ENCODE data around the gene CA12. TPM values are rescaled to one million over a fixed set of nuclear protein-coding genes. Genes with fewer than 3 reads are reported as not detected.

The CA12 gene
- total RNA-seq, 1 donor from 2014 or later, result 0.46 TPM

DNA sequence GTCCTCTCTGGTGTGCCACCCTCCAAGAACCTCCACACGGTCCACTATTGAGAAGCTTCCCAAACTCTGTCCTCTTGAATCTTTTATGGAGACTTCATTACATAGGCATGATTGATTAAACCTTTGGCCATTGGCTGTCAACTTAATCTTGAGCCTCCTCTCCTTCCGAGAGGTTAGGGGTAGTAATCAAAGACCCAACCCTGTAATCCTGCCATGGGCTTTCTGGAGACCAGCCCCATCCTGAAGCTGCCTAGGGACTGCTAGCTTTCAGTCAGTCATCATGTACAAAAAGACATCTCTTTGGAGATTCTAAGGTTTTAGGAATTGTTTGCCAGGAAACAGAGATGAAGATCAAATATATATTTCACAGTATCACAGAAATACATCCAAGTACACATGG lies 67.2 kb downstream of the CA12 start:
- no peak for DNase-seq (ENCODE audit: low spot score)
- intact Hi-C loops (cut with micrococcal nuclease), result no loop called here
- H3K4me3 Mint-ChIP-seq (ENCODE audit: low read depth), result no peak overlapping the region
- peaks cover 19% of the 10 kb centered on the region for H3K27me3 Mint-ChIP-seq (ENCODE audit: low read depth)
- H3K4me1 Mint-ChIP-seq (ENCODE audit: low read depth), result no peaks in the 10 kb centered on the region
- H3K36me3 Mint-ChIP-seq (ENCODE audit: low read depth), result no peaks in the 10 kb centered on the region
- no peak overlapping the region for H3K27ac Mint-ChIP-seq
- no peaks in the 10 kb centered on the region for H3K9me3 Mint-ChIP-seq

DNA sequence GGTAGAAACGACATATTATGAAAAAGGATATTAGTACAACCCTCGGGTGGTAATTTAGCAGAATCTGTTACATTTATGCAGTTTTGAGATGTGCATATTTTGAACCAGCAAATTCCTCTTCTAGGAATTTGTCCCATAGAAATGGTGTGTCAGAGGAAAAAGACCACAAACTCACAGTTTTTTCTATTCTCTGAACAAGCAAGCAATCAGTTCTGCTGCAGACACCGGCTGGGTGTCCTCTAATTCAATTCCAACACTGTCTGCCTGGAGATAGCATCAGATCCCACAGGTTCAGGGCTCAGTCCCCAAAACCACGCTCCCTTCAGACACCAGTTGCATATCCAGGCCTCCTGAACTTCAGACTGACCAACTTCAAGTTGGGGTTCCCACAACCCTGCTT lies 67.8 kb downstream of the CA12 start:
- Mint-ChIP-seq H3K4me1 (ENCODE audit: low read depth) (no peaks in the 10 kb centered on the region), H3K27ac (no peak overlapping the region), H3K27me3 (ENCODE audit: low read depth) (peaks cover 19% of the 10 kb centered on the region), H3K9me3 (no peaks in the 10 kb centered on the region), H3K4me3 (ENCODE audit: low read depth) (no peak overlapping the region), H3K36me3 (ENCODE audit: low read depth) (no peaks in the 10 kb centered on the region)
- no peak for DNase-seq (ENCODE audit: low spot score)
- intact Hi-C loops (cut with micrococcal nuclease), result no loop called here

DNA sequence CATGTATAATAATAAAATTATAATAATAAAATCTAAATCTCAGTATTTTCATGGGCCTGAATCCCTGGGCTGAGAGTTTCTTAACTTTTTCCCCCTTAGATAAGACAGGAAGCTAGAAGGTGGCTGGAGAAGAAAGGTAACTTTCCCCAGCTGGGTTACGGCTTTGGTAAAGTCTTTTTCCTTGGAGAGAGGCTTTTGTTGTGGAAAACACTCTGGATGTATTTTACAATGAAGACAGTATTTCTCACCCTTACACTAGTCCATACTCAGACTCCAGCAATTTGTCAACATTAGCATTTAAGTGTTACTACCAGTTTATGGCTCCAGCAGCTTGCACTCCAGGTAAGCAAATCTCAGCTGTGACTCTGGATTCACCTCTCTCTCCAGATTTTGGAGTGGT lies 69.4 kb downstream of the CA12 start:
- Mint-ChIP-seq H3K27me3 (ENCODE audit: low read depth) (peaks cover 16% of the 10 kb centered on the region), H3K4me3 (ENCODE audit: low read depth) (no peak overlapping the region), H3K36me3 (ENCODE audit: low read depth) (no peaks in the 10 kb centered on the region), H3K9me3 (no peaks in the 10 kb centered on the region), H3K27ac (no peak overlapping the region), H3K4me1 (ENCODE audit: low read depth) (no peaks in the 10 kb centered on the region)
- no peak for DNase-seq (ENCODE audit: low spot score)
- intact Hi-C loops (cut with micrococcal nuclease), result no loop called here

DNA sequence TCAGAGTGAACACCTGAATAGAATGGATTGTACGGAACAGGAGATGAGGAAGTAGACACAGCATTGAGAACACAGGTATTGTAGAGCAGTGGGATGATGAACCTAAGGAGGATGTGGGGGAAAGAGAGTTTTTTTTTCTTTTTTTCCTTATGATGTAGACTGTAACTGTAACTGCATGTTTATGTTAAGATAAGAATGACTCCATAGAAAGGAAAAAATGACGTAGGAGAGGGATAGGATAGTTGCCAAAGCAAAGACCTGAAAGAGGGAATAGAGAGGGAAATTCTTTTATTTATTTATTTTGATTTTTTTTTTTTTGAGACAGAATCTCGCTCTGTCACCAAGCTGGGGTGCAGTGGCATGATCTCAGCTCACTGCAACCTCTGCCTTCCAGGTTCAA lies 71.0 kb downstream of the CA12 start:
- peaks cover 15% of the 10 kb centered on the region for H3K27me3 Mint-ChIP-seq (ENCODE audit: low read depth)
- no peak for DNase-seq (ENCODE audit: low spot score)
- peaks cover 8% of the 10 kb centered on the region for H3K36me3 Mint-ChIP-seq (ENCODE audit: low read depth)
- intact Hi-C loops (cut with micrococcal nuclease), result no loop called here
- no peak overlapping the region for H3K27ac Mint-ChIP-seq
- no peaks in the 10 kb centered on the region for H3K9me3 Mint-ChIP-seq
- no peak overlapping the region for H3K4me3 Mint-ChIP-seq (ENCODE audit: low read depth)
- H3K4me1 Mint-ChIP-seq (ENCODE audit: low read depth), result no peaks in the 10 kb centered on the region

DNA sequence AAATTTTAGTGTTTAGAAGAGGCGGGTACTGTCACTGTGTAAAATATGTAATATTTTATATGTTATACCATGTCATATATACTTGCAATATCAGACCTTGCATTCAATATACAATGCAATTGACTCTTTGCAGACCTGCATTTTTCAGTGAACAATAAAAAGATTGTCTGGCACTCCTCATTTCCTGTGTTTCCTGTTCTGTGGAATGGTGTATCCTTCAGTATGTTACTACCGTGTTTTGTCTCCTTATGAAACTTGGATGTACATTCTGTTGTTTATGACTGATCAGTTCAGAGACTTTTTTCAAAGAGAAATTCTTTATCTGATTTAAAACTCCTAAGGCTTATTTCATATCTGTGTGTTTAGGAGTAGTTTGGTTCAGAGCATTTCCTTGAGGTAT lies 72.7 kb downstream of the CA12 start:
- Mint-ChIP-seq H3K4me1 (ENCODE audit: low read depth) (no peaks in the 10 kb centered on the region), H3K9me3 (no peaks in the 10 kb centered on the region), H3K4me3 (ENCODE audit: low read depth) (no peak overlapping the region), H3K36me3 (ENCODE audit: low read depth) (peaks cover 8% of the 10 kb centered on the region), H3K27ac (no peak overlapping the region), H3K27me3 (ENCODE audit: low read depth) (peaks cover 9% of the 10 kb centered on the region)
- intact Hi-C loops (cut with micrococcal nuclease), result no loop called here
- no peak for DNase-seq (ENCODE audit: low spot score)

DNA sequence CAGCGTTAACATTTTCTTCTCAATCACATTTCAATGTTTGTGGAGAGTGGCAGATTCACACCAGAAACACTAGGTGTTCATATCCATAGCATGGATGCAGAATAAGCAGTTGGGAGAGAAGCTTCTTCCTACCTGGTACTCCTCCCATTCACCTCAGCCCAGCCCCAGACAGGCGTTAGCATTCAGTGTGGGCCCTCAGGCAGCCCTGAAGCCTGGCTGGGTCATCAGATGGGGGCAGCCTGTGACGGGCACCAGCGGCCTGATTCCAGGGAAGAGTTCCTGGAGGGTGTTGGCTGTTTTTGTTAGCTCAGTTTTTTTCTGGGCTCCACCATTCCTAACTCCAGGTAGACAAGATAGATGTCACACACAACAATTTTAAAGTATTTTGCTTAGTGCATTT lies 73.2 kb downstream of the CA12 start:
- H3K4me3 Mint-ChIP-seq (ENCODE audit: low read depth), result no peak overlapping the region
- peaks cover 9% of the 10 kb centered on the region for H3K27me3 Mint-ChIP-seq (ENCODE audit: low read depth)
- H3K27ac Mint-ChIP-seq, result no peak overlapping the region
- H3K4me1 Mint-ChIP-seq (ENCODE audit: low read depth), result no peaks in the 10 kb centered on the region
- H3K36me3 Mint-ChIP-seq (ENCODE audit: low read depth), result peaks cover 8% of the 10 kb centered on the region
- DNase-seq (ENCODE audit: low spot score), result no peak
- H3K9me3 Mint-ChIP-seq, result no peaks in the 10 kb centered on the region
- intact Hi-C loops (cut with micrococcal nuclease), result no loop called here

DNA sequence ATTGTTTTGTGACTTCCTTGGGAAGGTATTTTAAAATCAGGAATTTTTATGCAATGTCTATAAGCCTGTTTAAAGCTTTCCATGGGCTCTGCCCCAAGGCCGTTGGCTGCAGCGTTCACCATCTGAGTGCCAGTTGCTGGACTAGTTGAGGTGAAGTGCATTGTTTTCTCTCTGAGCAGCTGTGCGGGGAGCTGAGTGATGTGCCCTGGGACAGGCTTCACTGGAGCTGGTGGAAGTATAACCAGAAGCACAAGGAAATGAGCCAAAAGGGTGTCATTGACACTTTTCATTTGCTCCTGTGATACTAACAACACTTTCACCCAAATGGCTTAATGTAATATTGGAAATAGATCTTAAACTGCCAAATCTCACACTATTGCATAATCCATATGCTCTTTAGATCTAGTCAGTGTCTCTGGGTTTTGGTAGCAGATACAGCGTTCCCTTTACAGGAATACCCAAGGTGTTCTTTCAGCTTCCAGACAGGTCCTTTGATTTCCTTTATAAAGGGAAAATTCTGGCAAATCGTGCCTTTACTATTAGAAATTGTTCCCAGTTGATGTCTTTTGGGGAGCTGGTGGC lies 75.1 kb downstream of the CA12 start:
- H3K4me3 Mint-ChIP-seq (ENCODE audit: low read depth), result no peak overlapping the region
- H3K27ac Mint-ChIP-seq, result no peak overlapping the region
- no peak for DNase-seq (ENCODE audit: low spot score)
- peaks cover 10% of the 10 kb centered on the region for H3K36me3 Mint-ChIP-seq (ENCODE audit: low read depth)
- no peaks in the 10 kb centered on the region for H3K9me3 Mint-ChIP-seq
- H3K27me3 Mint-ChIP-seq (ENCODE audit: low read depth), result peaks cover 5% of the 10 kb centered on the region
- intact Hi-C loops (cut with micrococcal nuclease), result no loop called here
- no peaks in the 10 kb centered on the region for H3K4me1 Mint-ChIP-seq (ENCODE audit: low read depth)

DNA sequence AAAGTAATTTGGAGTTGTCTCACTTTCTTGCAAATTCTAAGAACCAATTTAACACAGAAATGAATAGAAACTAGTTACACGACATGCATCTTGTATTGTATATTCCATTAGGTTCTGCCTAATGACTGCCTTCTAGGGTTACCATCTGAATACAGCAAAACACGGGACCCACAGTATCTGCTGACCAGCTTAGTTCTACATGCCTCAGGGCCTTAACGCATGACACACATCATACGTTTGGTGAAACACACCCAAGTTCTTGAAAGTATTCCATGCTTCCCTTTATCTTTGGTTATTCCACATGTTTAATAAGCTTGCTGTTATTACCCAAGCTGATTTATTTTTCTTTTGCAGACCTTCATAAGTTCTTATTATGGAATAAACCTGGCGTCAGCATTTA lies 76.4 kb downstream of the CA12 start:
- H3K4me1 Mint-ChIP-seq (ENCODE audit: low read depth), result no peaks in the 10 kb centered on the region
- H3K4me3 Mint-ChIP-seq (ENCODE audit: low read depth), result no peak overlapping the region
- H3K27me3 Mint-ChIP-seq (ENCODE audit: low read depth), result peaks cover under 1% of the 10 kb centered on the region
- no peak for DNase-seq (ENCODE audit: low spot score)
- no peak overlapping the region for H3K27ac Mint-ChIP-seq
- intact Hi-C loops (cut with micrococcal nuclease), result no loop called here
- no peaks in the 10 kb centered on the region for H3K9me3 Mint-ChIP-seq
- H3K36me3 Mint-ChIP-seq (ENCODE audit: low read depth), result peaks cover 10% of the 10 kb centered on the region

DNA sequence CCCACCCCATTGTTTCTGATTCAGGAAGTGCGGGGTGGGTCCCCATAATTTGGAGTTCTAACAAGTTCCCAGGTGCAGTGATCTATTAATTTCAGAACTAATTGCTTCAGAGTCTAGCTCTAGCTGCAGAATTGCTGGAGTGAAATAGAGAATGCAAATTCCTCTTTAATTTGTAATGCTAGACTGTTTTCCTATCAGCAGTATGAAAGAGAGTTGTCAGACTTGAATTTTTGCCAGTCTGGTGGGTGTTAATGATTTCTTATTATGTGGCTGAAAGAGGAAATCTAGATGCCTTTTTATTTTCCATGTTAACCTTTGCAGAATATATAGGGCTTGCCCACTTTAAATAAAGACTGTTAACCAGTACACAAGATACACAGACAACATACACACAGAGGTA lies 80.6 kb downstream of the CA12 start:
- DNase-seq (ENCODE audit: low spot score), result no peak
- no peak overlapping the region for H3K4me3 Mint-ChIP-seq (ENCODE audit: low read depth)
- H3K36me3 Mint-ChIP-seq (ENCODE audit: low read depth), result peaks cover 9% of the 10 kb centered on the region
- intact Hi-C loops (cut with micrococcal nuclease), result no loop called here
- no peaks in the 10 kb centered on the region for H3K4me1 Mint-ChIP-seq (ENCODE audit: low read depth)
- no peaks in the 10 kb centered on the region for H3K27me3 Mint-ChIP-seq (ENCODE audit: low read depth)
- H3K9me3 Mint-ChIP-seq, result no peaks in the 10 kb centered on the region
- no peak overlapping the region for H3K27ac Mint-ChIP-seq

DNA sequence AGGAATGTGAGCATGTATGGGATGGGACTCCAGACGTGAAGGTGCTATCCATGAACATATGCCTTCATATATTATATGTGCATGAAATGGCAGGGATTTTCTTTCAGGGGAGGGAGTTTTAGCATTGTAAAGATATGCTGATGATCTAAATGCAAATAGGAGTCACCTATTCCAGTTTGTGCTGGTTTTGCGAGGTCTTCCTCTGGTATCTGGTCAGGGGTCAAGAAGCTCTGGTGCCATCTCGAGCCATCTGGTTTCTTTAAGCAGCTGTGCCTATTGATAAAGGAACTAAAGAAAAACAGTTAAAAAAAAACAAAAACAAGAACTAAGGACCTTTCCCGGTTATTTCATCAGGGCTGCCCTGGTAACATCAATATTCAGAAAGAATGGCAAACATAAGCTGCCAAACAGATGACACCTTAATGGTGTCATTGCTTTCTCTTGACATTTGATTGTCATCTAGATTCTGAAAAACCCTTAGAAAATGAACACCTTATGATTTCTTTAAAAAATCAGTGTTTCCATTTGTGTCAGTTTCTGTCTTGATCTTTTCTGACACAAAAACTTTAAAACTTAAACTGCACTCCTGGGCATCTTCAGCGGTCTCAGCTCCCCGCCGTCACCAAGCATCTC lies 81.6 kb downstream of the CA12 start:
- H3K27me3 Mint-ChIP-seq (ENCODE audit: low read depth), result no peaks in the 10 kb centered on the region
- no peaks in the 10 kb centered on the region for H3K4me1 Mint-ChIP-seq (ENCODE audit: low read depth)
- peaks cover 12% of the 10 kb centered on the region for H3K36me3 Mint-ChIP-seq (ENCODE audit: low read depth)
- intact Hi-C loops (cut with micrococcal nuclease), result no loop called here
- H3K27ac Mint-ChIP-seq, result no peak overlapping the region
- no peaks in the 10 kb centered on the region for H3K9me3 Mint-ChIP-seq
- H3K4me3 Mint-ChIP-seq (ENCODE audit: low read depth), result no peak overlapping the region
- no peak for DNase-seq (ENCODE audit: low spot score)

DNA sequence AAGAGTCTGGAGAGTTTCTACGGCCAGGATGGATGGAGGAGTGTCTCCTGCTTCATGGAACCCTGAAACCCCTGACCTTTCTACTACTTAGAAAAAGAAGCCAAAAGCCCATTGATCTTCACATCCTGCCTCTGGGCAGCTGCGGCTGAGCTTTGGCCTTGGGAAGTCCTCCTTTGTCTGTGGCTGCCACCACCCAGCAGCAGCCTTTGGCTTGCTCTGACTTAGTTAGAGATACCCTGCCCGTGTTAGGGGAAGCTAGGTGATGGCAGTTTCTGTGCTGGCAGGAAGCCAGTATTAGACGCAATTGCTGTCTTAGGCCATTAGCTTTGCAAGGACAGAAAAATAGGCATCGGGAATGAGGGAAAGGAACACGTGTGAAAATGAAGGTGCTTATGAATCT lies 85.5 kb downstream of the CA12 start:
- H3K4me1 Mint-ChIP-seq (ENCODE audit: low read depth), result no peaks in the 10 kb centered on the region
- peaks cover 16% of the 10 kb centered on the region for H3K36me3 Mint-ChIP-seq (ENCODE audit: low read depth)
- intact Hi-C loops (cut with micrococcal nuclease), result no loop called here
- no peak for DNase-seq (ENCODE audit: low spot score)
- H3K9me3 Mint-ChIP-seq, result no peaks in the 10 kb centered on the region
- H3K4me3 Mint-ChIP-seq (ENCODE audit: low read depth), result no peak overlapping the region
- no peaks in the 10 kb centered on the region for H3K27me3 Mint-ChIP-seq (ENCODE audit: low read depth)
- H3K27ac Mint-ChIP-seq, result no peak overlapping the region

DNA sequence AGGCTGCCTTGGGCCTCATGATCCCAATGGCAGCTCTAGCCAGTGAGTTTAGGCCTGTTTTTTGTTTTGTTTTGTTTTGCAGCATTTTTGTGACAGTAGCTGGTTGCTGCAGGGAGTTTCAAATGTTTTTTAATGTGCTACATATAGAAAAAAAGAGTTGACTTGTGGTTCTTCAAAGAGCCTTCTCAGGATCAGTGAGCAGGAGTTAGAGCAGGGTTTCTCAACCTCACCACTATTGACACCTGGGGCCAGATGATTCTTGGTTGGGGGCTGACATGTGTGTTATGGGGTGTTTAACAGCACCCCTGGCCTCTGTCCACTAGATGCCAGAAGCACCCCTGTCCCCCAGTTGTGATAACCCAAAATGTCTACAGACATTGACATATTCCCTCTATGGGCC lies 86.3 kb downstream of the CA12 start:
- intact Hi-C loops (cut with micrococcal nuclease), result no loop called here
- Mint-ChIP-seq H3K27me3 (ENCODE audit: low read depth) (no peaks in the 10 kb centered on the region), H3K9me3 (no peaks in the 10 kb centered on the region), H3K27ac (no peak overlapping the region), H3K4me1 (ENCODE audit: low read depth) (no peaks in the 10 kb centered on the region), H3K4me3 (ENCODE audit: low read depth) (no peak overlapping the region), H3K36me3 (ENCODE audit: low read depth) (peaks cover 16% of the 10 kb centered on the region)
- no peak for DNase-seq (ENCODE audit: low spot score)

DNA sequence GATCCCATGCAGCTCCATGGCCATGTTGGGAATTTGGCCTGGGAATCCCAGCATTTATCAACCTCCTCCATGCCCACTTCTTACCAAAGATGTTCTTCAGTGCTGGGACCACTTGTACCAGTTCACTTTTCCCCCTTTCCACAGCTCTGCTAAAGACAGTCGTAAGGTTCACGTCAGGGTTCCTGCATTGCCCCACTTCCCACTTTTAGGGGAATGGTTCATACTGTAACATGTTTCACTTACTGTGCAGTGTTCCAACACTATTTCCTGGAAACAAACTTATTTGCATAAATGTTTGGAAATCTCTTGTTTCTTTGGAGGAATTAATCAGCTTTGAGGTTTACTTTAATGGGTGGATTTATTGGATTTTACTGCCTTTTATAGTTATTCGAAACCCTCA lies 87.3 kb downstream of the CA12 start:
- no peaks in the 10 kb centered on the region for H3K4me1 Mint-ChIP-seq (ENCODE audit: low read depth)
- peaks cover 16% of the 10 kb centered on the region for H3K36me3 Mint-ChIP-seq (ENCODE audit: low read depth)
- intact Hi-C loops (cut with micrococcal nuclease), result no loop called here
- no peak for DNase-seq (ENCODE audit: low spot score)
- H3K9me3 Mint-ChIP-seq, result no peaks in the 10 kb centered on the region
- H3K27ac Mint-ChIP-seq, result no peak overlapping the region
- H3K4me3 Mint-ChIP-seq (ENCODE audit: low read depth), result no peak overlapping the region
- no peaks in the 10 kb centered on the region for H3K27me3 Mint-ChIP-seq (ENCODE audit: low read depth)

DNA sequence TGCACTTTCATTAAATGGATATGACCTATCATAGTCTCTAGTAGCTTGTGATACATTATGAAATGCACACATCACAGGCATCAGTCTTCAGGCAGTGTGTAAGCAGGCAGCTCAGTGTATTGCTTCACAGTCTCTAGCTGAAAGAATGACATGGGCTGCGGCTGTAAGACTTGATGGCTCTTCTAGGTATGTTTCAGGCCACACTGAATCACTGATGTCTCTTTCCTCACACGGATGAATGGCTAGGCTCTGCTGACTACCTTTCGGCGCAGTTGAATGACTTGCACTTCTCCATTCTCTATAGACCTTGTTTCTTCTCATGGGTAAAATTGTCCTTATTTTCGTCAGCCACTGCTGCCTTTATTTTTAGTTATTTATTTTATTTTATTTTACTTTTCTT lies 88.9 kb downstream of the CA12 start:
- no peaks in the 10 kb centered on the region for H3K27me3 Mint-ChIP-seq (ENCODE audit: low read depth)
- DNase-seq (ENCODE audit: low spot score), result no peak
- no peak overlapping the region for H3K4me3 Mint-ChIP-seq (ENCODE audit: low read depth)
- peaks cover 6% of the 10 kb centered on the region for H3K4me1 Mint-ChIP-seq (ENCODE audit: low read depth)
- H3K36me3 Mint-ChIP-seq (ENCODE audit: low read depth), result peaks cover 22% of the 10 kb centered on the region
- no peak overlapping the region for H3K27ac Mint-ChIP-seq
- intact Hi-C loops (cut with micrococcal nuclease), result no loop called here
- H3K9me3 Mint-ChIP-seq, result no peaks in the 10 kb centered on the region

All from activated T-helper 2 cell treated with anti-CD3 and anti-CD28 coated beads, Interferon-gamma antibody, Interleukin-2, Interleukin-4, amounts not matched to agents 10 μg/mL and 5 μg/mL and 100 μg/mL, durations not matched to agents 14 hours and 24 hours and 36 hours (primary cell).